ENCODE results near the gene CFB.
"Not testable (repeated sequence)": the region's sequence is repeated elsewhere in the genome, so short reads cannot be mapped to it uniquely, and the experiment has no call there.

The CFB gene

DNA sequence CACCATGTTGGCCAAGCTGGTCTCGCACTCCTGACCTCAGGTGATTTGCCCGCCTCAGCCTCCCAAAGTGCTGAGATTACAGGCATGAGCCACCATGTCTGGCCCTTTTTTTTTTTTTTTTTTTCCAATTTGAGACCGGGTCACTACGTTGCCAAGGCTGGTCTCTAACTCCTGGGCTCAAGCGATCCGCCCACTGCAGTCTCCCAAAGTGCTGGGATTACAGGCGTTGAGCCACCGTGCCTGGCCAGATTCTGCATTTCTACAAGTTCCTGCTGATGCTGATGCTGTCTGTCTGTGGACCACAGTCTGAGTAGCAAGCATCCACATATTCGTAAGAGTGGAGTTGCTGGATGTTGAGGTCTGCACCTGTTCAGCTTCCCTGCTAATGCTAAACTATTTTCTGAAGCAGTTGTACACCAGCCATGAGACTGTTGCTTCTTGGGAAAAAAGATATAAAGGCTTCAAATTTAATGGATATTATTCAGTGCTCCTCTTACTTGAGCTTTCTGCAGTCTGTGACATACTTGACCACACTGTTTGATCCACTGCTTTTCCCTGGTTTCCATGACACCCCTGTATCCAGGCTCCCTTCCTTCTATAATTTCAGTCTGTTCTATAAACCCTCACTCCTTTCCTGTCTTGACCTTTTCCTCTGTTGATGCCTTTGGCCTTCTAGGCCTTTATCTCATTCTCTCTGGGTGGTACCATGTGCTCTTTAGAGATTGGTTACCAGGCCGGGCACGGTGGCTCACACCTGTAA lies 33.9 kb upstream of the CFB start:
- DNase-seq: no peak

DNA sequence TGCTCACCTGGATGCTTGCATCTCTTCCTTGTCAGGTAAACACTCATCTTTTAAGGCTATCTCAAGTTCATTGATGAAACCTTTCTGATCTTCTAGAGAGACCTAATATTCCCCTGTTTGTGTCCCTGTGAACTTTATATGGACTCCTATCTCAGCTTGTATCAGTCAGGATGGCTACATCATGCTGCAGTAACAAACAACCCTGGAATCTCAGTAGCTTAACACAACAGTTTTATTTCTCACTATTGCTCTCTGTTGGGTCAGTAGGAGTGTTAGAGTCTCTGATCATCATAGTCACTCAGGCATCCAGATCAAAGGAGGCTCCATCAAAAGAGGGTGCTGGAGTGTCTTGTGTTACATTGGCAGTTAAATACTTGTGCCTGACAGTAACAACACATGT lies 30.5 kb upstream of the CFB start:
- DNase-seq: no peak

DNA sequence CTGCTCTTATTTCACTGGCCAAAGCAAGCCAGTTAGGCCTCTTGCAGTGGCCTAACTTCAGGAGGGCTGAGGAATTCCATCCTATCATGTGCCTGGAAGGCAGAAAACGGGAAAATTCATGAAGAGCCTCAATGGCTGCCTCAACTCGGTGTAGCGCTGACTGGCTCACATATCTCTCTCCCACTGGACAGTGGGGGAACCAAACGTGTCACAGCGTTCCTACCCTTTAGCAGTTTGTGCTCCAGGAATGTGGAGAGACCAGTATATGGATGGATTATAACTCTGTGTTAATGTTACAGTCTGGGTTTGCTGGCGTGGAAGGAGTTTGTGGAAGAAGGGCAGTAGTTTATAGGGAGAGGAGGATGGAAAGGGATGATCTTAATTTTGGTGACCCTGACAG lies 30.1 kb upstream of the CFB start:
- no peak for DNase-seq

DNA sequence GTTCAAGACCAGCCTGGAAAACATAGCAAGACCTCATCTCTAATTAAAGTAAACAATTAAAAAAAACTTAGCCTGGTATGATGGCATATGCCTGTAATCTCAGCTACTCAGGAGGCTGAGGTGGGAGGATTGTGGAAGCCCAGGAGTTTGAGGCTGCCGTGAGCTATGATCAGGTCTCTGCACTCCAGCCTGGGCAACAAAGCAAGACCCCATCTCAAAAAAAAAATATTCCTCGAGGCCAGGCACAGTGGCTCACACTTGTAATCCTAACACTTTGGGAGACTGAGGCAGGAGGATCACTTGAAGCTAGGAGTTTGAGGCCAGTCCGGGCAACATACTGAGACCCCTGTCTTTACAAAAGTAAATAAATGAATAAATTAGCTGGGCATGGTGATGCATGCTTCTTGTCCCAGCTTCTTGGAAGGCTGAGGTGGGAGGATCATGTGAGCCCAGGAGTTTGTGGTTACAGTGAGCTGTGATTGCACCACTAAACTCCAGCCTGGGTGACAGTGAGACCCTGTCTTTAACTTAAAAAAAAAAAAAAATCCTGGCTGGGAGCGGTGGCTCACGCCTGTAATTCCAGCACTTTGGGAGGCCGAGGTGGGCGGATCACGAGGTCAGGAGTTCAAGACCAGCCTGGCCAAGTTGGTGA lies 27.7 kb upstream of the CFB start:
- no peak for DNase-seq

DNA sequence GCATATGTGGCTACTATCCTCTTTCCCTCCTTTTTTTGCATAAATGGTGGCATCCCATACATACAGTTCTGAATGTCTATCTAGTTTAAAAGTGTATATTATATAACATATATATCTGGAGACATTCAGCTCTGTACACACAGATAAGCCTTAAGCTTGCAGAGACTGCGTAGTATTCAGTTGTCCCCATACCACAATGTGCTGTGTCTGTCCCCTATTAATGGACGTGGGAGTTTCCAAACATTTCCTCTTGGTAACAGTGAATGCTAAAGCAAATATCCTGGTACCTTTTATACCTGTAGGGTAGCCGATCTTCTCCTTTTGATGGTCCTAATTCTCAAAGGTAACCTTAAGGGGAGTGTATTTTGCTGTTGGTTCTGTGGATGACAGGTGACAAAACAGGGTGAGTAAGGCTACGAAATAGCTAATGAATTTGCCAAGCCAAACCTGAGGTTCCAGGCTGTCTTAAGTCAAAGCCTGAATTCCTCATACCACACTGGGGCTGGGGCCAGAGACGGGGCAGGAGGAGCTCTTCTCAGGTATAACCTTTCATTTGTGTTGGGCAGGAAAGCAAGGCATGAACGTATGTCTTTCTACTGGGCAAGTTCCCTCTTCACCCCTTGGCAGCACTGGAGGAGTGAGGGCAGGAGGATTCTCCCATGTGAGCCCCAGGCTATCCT lies 26.1 kb upstream of the CFB start:
- no peak for DNase-seq

DNA sequence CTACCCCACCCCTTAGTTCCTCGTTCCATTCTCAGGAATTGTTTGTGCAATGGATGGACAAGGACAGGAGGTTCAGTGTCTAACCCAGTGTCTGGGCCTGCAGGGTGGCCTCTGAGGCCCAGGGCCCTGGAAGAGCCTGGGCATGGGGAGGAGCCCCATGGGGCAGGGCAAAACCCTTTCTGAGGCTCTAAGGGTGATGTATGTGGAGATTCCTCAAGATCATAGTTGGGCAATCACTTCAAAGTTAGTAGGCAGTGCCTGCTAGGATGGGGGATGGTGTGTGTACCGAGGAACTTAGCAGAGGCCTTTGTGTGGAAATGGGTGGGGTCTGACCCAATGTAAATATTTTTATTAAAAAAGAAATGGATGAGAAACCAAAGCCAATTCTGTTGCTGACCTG lies 25.1 kb upstream of the CFB start:
- DNase-seq: no peak

DNA sequence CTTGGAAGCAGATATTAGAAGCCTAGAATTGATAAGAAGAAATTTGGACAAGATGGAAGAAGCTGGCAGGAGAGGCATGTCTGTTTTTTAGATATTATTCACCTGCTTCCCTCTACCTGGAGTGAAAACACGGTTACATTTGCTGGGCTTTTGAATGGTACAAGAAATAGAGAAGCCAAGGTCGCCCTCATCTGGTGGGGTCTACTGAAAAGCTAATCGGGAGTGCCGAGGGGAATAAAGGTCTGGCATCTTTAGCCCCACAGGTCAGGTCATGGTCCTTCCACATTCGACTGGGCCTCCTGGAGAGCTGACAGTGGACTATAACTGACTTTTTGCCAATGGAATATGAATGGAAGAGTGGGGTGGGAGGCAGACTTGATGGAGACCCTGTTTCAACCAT lies 23.0 kb upstream of the CFB start:
- no peak for DNase-seq

DNA sequence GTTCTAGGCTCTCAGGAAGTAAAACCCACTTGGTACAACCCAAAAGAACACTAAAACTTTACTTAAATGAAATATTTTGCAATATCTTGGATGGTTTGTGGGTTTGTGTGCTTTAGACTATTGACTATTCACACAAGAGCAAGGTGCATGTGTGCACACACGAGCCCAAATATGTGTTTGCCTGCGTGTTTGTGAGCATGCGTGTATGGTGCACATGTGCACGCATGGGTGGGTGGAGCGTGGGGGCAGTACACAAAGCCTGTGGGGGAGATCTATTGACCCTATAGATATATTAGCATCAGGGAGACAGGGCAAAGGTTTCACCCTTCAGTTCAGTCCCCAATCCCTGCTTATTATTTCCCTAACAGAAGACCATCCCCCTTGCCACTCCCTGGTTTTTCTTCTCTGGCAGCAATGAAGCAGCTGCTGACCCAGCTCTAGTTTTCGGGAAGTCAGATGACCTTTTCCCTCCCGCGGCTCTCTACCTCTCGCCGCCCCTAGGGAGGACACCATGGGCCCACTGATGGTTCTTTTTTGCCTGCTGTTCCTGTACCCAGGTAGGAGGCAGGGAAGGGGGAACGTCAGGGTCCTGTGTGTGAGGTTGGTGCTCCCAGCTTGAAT lies 18.5 kb upstream of the CFB start, which contains the start of gene C2:
Gene C2 (plus strand): TSS at position 476 of the 621 bp plus-strand sequence. CDS start 36 bp downstream, at position 512.
- DNase-seq: peak in 1 of 51 donors; percentile 4

DNA sequence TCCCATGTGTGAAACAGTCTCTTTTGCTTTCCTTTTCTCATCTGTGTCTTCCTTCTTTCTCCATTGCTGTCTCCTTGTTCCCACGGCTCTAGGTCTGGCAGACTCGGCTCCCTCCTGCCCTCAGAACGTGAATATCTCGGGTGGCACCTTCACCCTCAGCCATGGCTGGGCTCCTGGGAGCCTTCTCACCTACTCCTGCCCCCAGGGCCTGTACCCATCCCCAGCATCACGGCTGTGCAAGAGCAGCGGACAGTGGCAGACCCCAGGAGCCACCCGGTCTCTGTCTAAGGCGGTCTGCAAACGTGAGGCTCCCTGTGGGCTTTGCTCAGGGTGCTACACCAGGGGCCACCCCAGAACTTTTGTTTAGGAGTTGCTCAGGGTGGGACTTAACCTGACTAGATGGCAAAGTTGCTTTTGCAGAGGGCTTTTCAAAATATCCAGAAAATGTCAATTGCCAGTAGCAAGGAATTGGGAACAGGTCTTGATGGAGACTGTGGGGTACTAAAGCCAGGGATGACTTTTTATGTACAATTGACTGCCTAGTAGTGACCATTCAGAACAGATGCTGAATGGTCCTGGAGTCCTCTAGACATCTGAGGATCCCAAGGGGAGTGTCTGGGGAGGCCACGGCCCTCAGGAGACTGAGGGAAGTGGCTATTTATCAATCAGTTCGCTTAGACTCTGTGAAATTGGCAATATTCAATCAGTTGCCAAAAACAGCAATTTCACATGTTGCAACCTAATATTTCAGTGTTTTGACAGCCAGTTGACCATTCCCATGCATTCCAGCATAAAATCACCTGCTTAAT lies 17.8 kb upstream of the CFB start:
- no peak for DNase-seq

DNA sequence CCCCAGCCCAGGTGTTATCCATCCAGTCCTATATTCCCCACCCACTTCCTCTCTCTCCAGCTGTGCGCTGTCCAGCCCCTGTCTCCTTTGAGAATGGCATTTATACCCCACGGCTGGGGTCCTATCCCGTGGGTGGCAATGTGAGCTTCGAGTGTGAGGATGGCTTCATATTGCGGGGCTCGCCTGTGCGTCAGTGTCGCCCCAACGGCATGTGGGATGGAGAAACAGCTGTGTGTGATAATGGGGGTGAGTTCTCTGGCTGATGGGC lies 17.3 kb upstream of the CFB start:
- no peak for DNase-seq

DNA sequence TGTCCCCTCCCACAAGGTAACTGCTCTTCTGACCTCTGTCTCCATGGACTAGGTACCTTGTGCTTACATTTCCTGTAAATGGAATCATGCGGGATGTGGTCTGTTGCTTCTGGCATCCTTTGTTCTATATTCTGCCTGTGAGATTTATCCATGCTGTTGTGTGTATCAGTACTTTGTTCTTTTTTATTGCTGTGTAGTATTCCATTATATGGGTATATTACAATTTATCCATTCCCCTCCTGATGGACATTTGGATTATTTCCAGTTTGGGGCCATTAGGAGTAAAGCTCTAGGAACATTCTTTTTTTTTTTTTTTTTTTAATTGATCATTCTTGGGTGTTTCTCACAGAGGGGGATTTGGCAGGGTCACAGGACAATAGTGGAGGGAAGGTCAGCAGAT lies 14.9 kb upstream of the CFB start:
- no peak for DNase-seq

DNA sequence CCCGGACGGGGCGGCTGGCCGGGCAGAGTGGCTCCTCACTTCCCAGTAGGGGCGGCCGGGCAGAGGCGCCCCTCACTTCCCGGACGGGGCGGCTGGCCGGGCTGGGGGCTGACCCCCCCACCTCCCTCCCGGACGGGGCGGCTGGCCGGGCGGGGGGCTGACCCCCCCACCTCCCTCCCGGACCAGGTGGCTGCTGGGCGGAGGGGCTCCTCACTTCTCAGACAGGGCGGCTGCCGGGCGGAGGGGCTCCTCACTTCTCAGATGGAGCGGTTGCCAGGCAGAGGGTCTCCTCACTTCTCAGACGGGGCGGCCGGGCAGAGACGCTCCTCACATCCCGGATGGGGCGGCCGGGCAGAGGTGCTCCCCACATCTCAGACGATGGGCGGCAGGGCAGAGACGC lies 13.8 kb upstream of the CFB start:
- not testable (repeated sequence) for DNase-seq

DNA sequence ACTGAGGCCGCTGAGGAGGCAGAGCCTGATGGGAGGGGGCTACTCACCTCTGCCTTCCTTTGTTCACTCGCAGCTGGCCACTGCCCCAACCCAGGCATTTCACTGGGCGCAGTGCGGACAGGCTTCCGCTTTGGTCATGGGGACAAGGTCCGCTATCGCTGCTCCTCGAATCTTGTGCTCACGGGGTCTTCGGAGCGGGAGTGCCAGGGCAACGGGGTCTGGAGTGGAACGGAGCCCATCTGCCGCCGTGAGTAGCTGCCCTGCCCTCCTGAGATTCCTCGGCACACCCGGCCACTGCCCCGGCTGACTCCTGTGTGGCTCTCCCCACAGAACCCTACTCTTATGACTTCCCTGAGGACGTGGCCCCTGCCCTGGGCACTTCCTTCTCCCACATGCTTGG lies 12.4 kb upstream of the CFB start:
- DNase-seq: no peak

DNA sequence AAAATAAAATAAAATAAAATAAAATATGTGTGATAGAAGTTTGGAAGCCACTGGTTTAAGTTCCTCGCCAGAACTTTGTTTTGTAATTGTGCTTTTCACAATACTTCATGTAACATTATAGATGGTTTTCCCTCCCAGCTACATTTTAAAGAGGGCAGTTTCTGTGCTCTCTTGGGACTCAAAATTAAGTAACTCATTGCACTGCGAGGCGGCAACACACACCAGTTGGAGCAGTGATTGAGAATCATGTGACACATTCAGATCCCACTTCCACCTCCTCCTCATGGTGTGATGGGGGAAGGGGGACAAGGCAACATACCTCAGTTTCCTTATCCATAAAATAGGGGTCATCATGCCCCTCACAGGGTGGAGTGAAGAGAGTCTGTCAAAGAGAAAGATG lies 10.9 kb upstream of the CFB start:
- no peak for DNase-seq

DNA sequence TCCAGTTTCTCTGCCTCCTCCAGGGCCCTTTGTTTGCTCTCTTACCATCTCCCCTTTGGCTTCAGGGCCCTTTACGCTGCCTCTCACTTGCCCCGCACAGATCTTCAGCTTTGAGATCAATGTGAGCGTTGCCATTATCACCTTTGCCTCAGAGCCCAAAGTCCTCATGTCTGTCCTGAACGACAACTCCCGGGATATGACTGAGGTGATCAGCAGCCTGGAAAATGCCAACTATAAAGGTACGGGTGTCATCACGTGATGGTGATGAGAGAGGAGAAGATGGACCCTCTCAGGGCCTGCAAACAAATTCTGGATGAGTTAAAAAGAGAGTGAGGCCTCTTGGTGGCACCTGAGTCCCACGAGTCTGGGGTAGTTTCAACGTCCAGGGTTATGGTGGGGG lies 10.1 kb upstream of the CFB start:
- DNase-seq: no peak

DNA sequence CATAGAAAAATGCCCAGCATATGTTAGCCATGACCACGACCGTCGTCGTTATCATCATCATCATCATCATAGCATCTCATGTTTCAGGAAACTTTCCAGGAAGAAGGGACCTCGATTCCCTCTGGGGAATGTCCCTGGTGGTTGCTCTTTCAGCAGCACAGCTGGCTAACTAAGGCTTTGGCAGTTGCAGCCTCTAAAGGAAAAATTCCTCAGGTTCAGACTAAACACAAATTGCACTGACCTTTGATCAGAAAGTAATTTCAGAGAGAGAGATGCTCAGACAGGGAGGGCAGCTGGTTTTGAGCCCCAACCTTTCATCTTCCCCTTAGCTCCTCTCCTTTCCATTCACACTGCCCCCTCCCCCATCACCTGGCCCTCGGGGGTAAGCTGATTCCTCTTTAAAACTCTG lies 5.6 kb upstream of the CFB start:
- no peak for DNase-seq

DNA sequence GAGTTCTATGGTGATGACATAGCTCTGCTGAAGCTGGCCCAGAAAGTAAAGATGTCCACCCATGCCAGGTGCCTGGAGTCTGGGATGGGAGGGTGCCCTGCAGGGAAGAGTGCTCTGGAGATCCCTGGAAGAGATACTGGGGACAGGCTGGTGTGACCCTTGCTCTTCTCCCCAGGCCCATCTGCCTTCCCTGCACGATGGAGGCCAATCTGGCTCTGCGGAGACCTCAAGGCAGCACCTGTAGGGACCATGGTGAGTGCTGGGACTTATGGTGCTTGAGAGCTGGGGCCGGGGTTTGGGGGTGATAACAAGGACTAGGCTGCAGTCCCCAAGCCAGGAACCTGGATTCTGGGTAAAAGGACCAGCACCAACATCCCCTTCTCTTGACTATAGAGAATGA lies 2.2 kb upstream of the CFB start:
- DNase-seq: no peak

DNA sequence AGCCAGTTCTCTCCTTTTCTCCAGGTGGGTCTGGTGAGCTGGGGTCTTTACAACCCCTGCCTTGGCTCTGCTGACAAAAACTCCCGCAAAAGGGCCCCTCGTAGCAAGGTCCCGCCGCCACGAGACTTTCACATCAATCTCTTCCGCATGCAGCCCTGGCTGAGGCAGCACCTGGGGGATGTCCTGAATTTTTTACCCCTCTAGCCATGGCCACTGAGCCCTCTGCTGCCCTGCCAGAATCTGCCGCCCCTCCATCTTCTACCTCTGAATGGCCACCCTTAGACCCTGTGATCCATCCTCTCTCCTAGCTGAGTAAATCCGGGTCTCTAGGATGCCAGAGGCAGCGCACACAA lies 765 bp upstream of the CFB start:
- no peak for DNase-seq

DNA sequence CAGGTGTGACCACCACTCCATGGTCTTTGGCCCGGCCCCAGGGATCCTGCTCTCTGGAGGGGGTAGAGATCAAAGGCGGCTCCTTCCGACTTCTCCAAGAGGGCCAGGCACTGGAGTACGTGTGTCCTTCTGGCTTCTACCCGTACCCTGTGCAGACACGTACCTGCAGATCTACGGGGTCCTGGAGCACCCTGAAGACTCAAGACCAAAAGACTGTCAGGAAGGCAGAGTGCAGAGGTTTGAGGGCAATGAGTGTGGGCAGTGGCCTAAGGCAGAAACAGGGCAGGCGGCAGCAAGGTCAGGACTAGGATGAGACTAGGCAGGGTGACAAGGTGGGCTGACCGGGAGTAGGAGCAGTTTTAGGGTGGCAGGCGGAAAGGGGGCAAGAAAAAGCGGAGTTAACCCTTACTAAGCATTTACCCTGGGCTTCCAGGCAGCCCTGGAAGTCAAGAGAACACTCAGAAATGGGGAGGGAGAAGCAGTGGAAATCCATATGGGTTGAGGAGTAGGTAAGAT lies 533 bp downstream of the CFB start:
- no peak for DNase-seq

DNA sequence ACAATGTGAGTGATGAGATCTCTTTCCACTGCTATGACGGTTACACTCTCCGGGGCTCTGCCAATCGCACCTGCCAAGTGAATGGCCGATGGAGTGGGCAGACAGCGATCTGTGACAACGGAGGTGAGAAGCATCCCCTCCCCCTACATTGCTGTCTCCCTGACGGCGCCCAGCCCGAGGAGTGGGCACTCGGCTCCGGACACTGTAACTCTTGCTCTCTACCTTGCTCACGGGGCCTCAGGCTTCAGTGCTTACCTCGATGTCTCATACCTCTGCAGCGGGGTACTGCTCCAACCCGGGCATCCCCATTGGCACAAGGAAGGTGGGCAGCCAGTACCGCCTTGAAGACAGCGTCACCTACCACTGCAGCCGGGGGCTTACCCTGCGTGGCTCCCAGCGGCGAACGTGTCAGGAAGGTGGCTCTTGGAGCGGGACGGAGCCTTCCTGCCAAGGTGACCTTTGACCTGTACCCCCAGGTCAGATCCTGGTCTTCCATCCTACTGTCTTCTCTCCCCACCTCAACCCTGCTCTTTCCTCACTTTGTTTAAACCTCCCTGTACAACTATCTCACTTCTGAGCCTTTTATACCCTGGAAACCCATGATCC lies 1.3 kb downstream of the CFB start:
- no peak for DNase-seq

DNA sequence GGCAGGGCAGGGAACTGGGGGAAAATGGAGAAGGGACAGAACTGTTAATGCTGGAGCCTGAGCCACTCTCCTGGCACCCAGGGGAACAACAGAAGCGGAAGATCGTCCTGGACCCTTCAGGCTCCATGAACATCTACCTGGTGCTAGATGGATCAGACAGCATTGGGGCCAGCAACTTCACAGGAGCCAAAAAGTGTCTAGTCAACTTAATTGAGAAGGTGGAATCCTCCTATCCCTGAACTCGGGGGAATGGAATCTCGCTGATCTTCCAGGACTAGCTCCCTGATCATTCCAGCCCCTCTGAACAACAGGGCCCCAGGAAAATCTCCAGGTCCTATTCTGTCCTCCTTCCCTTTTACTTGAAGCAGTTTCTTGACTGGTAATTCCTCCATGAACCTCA lies 2.0 kb downstream of the CFB start:
- no peak for DNase-seq
